SK-N-SH (cell line): ENCODE data around the gene CNOT4. TPM values are rescaled to one million over a fixed set of nuclear protein-coding genes. Genes with fewer than 3 reads are reported as not detected.

Source experiments
- CTCF ChIA-PET: fragments of 300-600, 350-600 bp; formaldehyde crosslinking; extraction: SDS; loops from one replicate; lab custom pipeline; 2021; lab: Yijun Ruan, JAX
- POLR2A ChIA-PET: fragments of 350-600 bp; sonication (Branson Sonifier 250); formaldehyde crosslinking; extraction: SDS; loops from one replicate; lab custom pipeline; 2020; ENCODE audit warnings: antibody characterized with exemption, inconsistent platforms; lab: Yijun Ruan, JAX
- DNase-seq: peaks from one replicate; pipeline ENCODE4 v3.0.0; 2012
- H2AFZ ChIP-seq: fragments of 200-600 bp; sonication (generic); 2 replicates; pipeline ENCODE4 v1.8.1; 2016; ENCODE audit warnings: antibody characterized with exemption, mild to moderate bottlenecking, low read depth
- H3F3A ChIP-seq: fragments of 200-600 bp; sonication (generic); replicated peaks from 2 replicates; pipeline ENCODE3; 2016; ENCODE audit warnings: antibody characterized with exemption, mild to moderate bottlenecking; ENCODE audit not compliant: insufficient read depth
- H3K27ac ChIP-seq, 2 experiments: fragments of 200-500 bp in 1 of 2; fragments of 200-600 bp in 1 of 2; sonication (Bioruptor generic) in 1 of 2; sonication (generic), shearing (Covaris generic) in 1 of 2; 2 replicates each; pipeline versions ENCODE4 v1.5.1 to v1.6.1; 2014 to 2016; ENCODE audit warnings: low read depth in 2 of 2, inconsistent platforms in 1 of 2, low read length in 1 of 2, mild to moderate bottlenecking in 1 of 2, mixed read lengths in 1 of 2
- H3K27me3 ChIP-seq: fragments of 200-600 bp; sonication (generic), shearing (Covaris generic); 2 replicates; pipeline ENCODE4 v1.6.1; 2016; ENCODE audit warnings: mixed run types; ENCODE audit not compliant: insufficient read depth
- H3K36me3 ChIP-seq, 2 experiments: fragments of 200-500 bp in 1 of 2; fragments of 200-600 bp in 1 of 2; sonication (Bioruptor generic) in 1 of 2; sonication (generic) in 1 of 2; replicated peaks in 1 of 2; 2 replicates each; pipeline versions ENCODE3 to v1.5.1; 2014 to 2016; ENCODE audit warnings: low read length in 1 of 2, mild to moderate bottlenecking in 1 of 2; ENCODE audit not compliant: insufficient read depth in 2 of 2, control insufficient read depth in 1 of 2
- H3K4me1 ChIP-seq, 2 experiments: fragments of 200-500 bp in 1 of 2; fragments of 200-600 bp in 1 of 2; sonication (Bioruptor generic) in 1 of 2; sonication (generic), shearing (Covaris generic) in 1 of 2; 2 replicates each; pipeline versions ENCODE4 v1.5.1 to v1.6.1; 2014 to 2016; ENCODE audit warnings: low read depth in 1 of 2, low read length in 1 of 2, mixed run types in 1 of 2; ENCODE audit not compliant: insufficient read depth in 2 of 2, control insufficient read depth in 1 of 2
- H3K4me2 ChIP-seq: fragments of 200-600 bp; sonication (generic), shearing (Covaris generic); 2 replicates; pipeline ENCODE4 v1.6.1; 2017; ENCODE audit warnings: mixed run types
- H3K4me3 ChIP-seq, 2 experiments: fragments of 200-500 bp in 1 of 2; fragments of 200-600 bp in 1 of 2; sonication (Bioruptor generic) in 1 of 2; sonication (generic), shearing (Covaris generic) in 1 of 2; 2 replicates each; pipeline versions ENCODE4 v1.5.1 to v1.8.1; 2014 to 2016; ENCODE audit warnings: low read depth in 2 of 2, inconsistent platforms in 1 of 2, low read length in 1 of 2, mild to moderate bottlenecking in 1 of 2, mixed read lengths in 1 of 2, moderate library complexity in 1 of 2
- H3K79me2 ChIP-seq: fragments of 200-600 bp; sonication (generic); 2 replicates; pipeline ENCODE4 v1.8.1; 2017; ENCODE audit warnings: mild to moderate bottlenecking; ENCODE audit not compliant: insufficient read depth
- H3K9ac ChIP-seq: fragments of 200-600 bp; sonication (generic); 2 replicates; pipeline ENCODE4 v1.6.1; 2017; ENCODE audit warnings: mixed run types
- H3K9me2 ChIP-seq: fragments of 200-600 bp; sonication (generic); 2 replicates; pipeline ENCODE4 v1.6.1; 2017; ENCODE audit warnings: mixed run types
- H3K9me3 ChIP-seq: fragments of 200-600 bp; sonication (generic); 2 replicates; pipeline ENCODE4 v1.6.1; 2017; ENCODE audit warnings: mixed run types, mild to moderate bottlenecking, moderate library complexity
- H4K20me1 ChIP-seq: fragments of 200-600 bp; sonication (generic); 2 replicates; pipeline ENCODE4 v1.6.1; 2017; ENCODE audit warnings: mild to moderate bottlenecking, mixed run types; ENCODE audit not compliant: insufficient read depth
- EP300 ChIP-seq, 2 experiments: IDR thresholded peaks; 2 replicates each; pipeline versions ENCODE4 v1.4.0 to v1.6.1; 2012; ENCODE audit warnings: borderline replicate concordance in 1 of 2, low read depth in 1 of 2, low read length in 1 of 2
- FOXJ3 ChIP-seq: sonication (generic); formaldehyde crosslinking; IDR thresholded peaks from 2 replicates; pipeline ENCODE4 v1.5.1; 2020; ENCODE audit warnings: mild to moderate bottlenecking, missing genetic modification reagents
- FOXM1 ChIP-seq: IDR thresholded peaks from 2 replicates; pipeline ENCODE4 v1.4.0; 2012; ENCODE audit warnings: low read depth, mild to moderate bottlenecking
- GATA2 ChIP-seq: sonication (generic); formaldehyde crosslinking; IDR thresholded peaks from 2 replicates; pipeline ENCODE4 v1.5.0; 2020; ENCODE audit warnings: mild to moderate bottlenecking, missing genetic modification reagents
- JUND ChIP-seq: IDR thresholded peaks from 2 replicates; pipeline ENCODE4 v1.4.0; 2012
- MEF2A ChIP-seq: IDR thresholded peaks from 2 replicates; pipeline ENCODE4 v1.4.0; 2012; ENCODE audit warnings: low read depth, borderline replicate concordance
- MXI1 ChIP-seq: IDR thresholded peaks from 2 replicates; pipeline ENCODE4 v1.6.1; 2012; ENCODE audit warnings: mild to moderate bottlenecking, low read depth, low read length, improper control_type of control experiment
- NRF1 ChIP-seq: IDR thresholded peaks from 2 replicates; pipeline ENCODE4 v1.6.1; 2012; ENCODE audit warnings: low read depth, mild to moderate bottlenecking, low read length
- RAD21 ChIP-seq: IDR thresholded peaks from 2 replicates; pipeline ENCODE4 v1.6.1; 2012; ENCODE audit warnings: mild to moderate bottlenecking, low read length
- RFX5 ChIP-seq: IDR thresholded peaks from 2 replicates; pipeline ENCODE4 v1.6.1; 2012; ENCODE audit warnings: mild to moderate bottlenecking, improper control_type of control experiment, low read length
- RXRA ChIP-seq: IDR thresholded peaks from 2 replicates; pipeline ENCODE4 v1.4.0; 2012; ENCODE audit warnings: low read depth, mild to moderate bottlenecking, borderline replicate concordance
- SIN3A ChIP-seq: IDR thresholded peaks from 2 replicates; pipeline ENCODE4 v1.6.1; 2012; ENCODE audit warnings: low read depth, mild to moderate bottlenecking, low read length, moderate library complexity, borderline replicate concordance
- SMC3 ChIP-seq: IDR thresholded peaks from 2 replicates; pipeline ENCODE4 v1.6.1; 2012; ENCODE audit warnings: low read depth, low read length, improper control_type of control experiment
- TAF1 ChIP-seq: IDR thresholded peaks from 2 replicates; pipeline ENCODE4 v1.6.1; 2012; ENCODE audit warnings: low read depth, mild to moderate bottlenecking, low read length, moderate library complexity, borderline replicate concordance
- YY1 ChIP-seq: IDR thresholded peaks from 2 replicates; pipeline ENCODE4 v1.4.0; 2012; ENCODE audit warnings: low read depth, mild to moderate bottlenecking
- WGBS: methylation state at CpG from one replicate; pipeline ENCODE4 v1.1.6; 2017; ENCODE audit warnings: low lambda C conversion rate; 5-methylcytosine and 5-hydroxymethylcytosine counted together
- polyA plus RNA-seq, 3 experiments: library from polyadenylated mRNA; depleted of rRNA; stranded (reverse); fragments of >200 nt; gene quantifications; 2 replicates each; pipeline ENCODE4 v1.2.3, GENCODE V29; 2012
- TF ChIP-seq, protein P1 (sequence below): fragments of 150-350 bp; IDR thresholded peaks from 2 replicates; pipeline ENCODE4 v1.6.1; 2016; ENCODE audit warnings: mild to moderate bottlenecking, low read depth, low read length
- TF ChIP-seq, protein P2 (sequence below): fragments of 200-600 bp; sonication (generic); IDR thresholded peaks from 2 replicates; pipeline ENCODE4 v1.6.1; 2017; ENCODE audit warnings: antibody characterized with exemption, mild to moderate bottlenecking, moderate library complexity
- TF ChIP-seq, protein P3 (sequence below): IDR thresholded peaks from 2 replicates; pipeline ENCODE4 v1.4.0; 2012; ENCODE audit warnings: low read depth, borderline replicate concordance

CNOT4 gene
- polyA plus RNA-seq, 1 of the 3 experiments (the other 2 are of a cell fraction): 8.0 TPM

DNA sequence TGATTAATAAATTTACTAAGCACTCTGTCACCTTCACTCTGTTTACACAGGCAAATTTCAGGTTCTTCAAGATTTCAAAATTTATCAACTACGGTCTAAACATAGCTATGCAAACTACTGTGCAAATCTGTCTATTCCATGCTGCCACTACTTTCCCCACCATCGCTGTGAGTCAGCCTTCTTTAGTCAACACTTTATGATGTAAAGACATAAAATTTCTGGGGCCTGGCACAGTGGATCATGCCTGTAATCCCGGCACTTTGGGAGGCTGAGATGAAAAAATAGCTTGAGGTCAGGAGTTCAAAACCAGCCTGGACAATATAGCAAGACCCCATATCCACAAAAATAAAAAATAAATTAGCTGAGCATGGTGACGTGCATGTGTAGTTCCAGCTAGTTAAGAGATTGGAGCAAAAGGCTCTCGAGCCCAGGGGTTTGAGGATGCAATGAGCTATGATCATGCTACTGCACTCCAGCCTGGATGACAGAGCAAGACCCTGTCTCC lies 42.6 kb downstream of the CNOT4 start:
- H3K4me2 ChIP-seq: no peak overlapping the region
- POLR2A ChIA-PET: no interaction called here
- H3K4me3 ChIP-seq: no peak overlapping the region
- H3K36me3 ChIP-seq: no peaks in the 10 kb centered on the region
- peaks cover 80% of the 10 kb centered on the region for H3K79me2 ChIP-seq
- H3F3A ChIP-seq: peaks cover 5% of the 10 kb centered on the region
- H3K27ac ChIP-seq: no peak overlapping the region
- TF ChIP-seq YY1 (no peak), TAF1 (no peak), MEF2A (no peak), FOXJ3 (CRISPR knock-in tag) (no peak), FOXM1 (no peak), RAD21 (no peak), NRF1 (no peak), JUND (no peak), RXRA (no peak)
- TF ChIP-seq, protein P1, sequence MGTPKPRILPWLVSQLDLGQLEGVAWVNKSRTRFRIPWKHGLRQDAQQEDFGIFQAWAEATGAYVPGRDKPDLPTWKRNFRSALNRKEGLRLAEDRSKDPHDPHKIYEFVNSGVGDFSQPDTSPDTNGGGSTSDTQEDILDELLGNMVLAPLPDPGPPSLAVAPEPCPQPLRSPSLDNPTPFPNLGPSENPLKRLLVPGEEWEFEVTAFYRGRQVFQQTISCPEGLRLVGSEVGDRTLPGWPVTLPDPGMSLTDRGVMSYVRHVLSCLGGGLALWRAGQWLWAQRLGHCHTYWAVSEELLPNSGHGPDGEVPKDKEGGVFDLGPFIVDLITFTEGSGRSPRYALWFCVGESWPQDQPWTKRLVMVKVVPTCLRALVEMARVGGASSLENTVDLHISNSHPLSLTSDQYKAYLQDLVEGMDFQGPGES: no peak
- TF ChIP-seq, all 33 proteins: peak for 0
- H3K27me3 ChIP-seq: no peaks in the 10 kb centered on the region
- no peak for DNase-seq
- CTCF ChIA-PET: interaction anchor here (1.4 kb wide), 1 partner anchor 17 kb away, joined by 4 read pairs; no protein-coding TSS in a partner anchor
- H4K20me1 ChIP-seq: peaks cover 34% of the 10 kb centered on the region
- H2AFZ ChIP-seq: no peak overlapping the region
- H3K4me1 ChIP-seq: no peaks in the 10 kb centered on the region; a peak in 1 of 4 replicates
- WGBS: 88% methylated on average over 5 of the region's 5 CpGs
- H3K9me2 ChIP-seq: no peaks in the 10 kb centered on the region
- H3K9ac ChIP-seq: no peak overlapping the region
- no peaks in the 10 kb centered on the region for H3K9me3 ChIP-seq

DNA sequence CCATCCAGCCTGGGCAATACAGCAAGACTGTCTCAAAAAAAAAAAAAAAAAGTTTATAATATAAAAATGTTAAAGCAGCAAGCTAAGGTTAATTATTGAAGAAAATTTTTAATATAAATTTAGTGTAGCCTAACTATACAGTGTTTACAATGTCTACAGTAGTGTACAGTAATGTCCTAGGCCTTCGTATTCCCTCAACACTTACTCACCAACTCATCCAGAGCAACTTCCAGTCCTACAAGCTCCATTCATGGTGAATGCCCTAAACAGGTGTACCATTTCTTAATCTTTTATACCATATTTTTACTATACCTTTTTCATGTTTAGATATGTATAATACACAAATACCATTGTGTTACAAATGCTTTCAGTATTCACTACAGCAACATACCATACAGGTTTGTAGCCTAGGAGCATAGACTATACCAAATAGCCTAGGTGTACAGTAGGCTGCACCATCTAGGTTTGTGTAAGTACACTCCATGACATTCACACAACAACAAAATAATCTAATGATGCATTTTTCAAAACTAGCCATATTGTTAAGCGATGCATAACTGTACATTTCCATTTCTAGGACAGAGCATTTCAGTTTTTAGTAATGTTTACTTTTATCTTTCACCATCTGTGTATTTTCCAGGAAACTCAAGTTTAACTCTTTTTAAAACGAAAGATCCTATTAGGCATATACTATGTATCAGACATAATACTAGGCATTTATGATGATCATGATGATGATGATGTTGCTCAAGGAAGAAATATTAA lies 43.3 kb downstream of the CNOT4 start:
- POLR2A ChIA-PET: no interaction called here
- Histone ChIP-seq H3K9ac (no peak overlapping the region), H3K4me3 (no peak overlapping the region), H3K4me1 (peaks cover 0 to under 1% of the 10 kb centered on the region in 2 experiments; a peak in 2 of 4 replicates), H3K9me2 (no peaks in the 10 kb centered on the region), H2AFZ (no peak overlapping the region), H3K36me3 (no peaks in the 10 kb centered on the region), H3K27me3 (no peaks in the 10 kb centered on the region), H3K79me2 (peaks cover 81% of the 10 kb centered on the region), H4K20me1 (peaks cover 34% of the 10 kb centered on the region), H3F3A (peaks cover 5% of the 10 kb centered on the region), H3K4me2 (no peak overlapping the region), H3K9me3 (no peaks in the 10 kb centered on the region), H3K27ac (no peak overlapping the region)
- WGBS: 93% methylated on average over 3 of the region's 3 CpGs
- no peak for TF ChIP-seq RFX5
- TF ChIP-seq SMC3: no peak
- no peak for TF ChIP-seq MXI1
- no peak for TF ChIP-seq GATA2 (CRISPR knock-in tag)
- TF ChIP-seq, protein P2, sequence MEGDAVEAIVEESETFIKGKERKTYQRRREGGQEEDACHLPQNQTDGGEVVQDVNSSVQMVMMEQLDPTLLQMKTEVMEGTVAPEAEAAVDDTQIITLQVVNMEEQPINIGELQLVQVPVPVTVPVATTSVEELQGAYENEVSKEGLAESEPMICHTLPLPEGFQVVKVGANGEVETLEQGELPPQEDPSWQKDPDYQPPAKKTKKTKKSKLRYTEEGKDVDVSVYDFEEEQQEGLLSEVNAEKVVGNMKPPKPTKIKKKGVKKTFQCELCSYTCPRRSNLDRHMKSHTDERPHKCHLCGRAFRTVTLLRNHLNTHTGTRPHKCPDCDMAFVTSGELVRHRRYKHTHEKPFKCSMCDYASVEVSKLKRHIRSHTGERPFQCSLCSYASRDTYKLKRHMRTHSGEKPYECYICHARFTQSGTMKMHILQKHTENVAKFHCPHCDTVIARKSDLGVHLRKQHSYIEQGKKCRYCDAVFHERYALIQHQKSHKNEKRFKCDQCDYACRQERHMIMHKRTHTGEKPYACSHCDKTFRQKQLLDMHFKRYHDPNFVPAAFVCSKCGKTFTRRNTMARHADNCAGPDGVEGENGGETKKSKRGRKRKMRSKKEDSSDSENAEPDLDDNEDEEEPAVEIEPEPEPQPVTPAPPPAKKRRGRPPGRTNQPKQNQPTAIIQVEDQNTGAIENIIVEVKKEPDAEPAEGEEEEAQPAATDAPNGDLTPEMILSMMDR: no peak
- TF ChIP-seq EP300 (IDR thresholded peaks at IDR 0.05; ENCODE audit: borderline replicate concordance in 1 of 2, low read depth in 1 of 2, low read length in 1 of 2): no peak
- no peak for TF ChIP-seq FOXJ3 (CRISPR knock-in tag)
- TF ChIP-seq SIN3A: no peak
- TF ChIP-seq, protein P3, sequence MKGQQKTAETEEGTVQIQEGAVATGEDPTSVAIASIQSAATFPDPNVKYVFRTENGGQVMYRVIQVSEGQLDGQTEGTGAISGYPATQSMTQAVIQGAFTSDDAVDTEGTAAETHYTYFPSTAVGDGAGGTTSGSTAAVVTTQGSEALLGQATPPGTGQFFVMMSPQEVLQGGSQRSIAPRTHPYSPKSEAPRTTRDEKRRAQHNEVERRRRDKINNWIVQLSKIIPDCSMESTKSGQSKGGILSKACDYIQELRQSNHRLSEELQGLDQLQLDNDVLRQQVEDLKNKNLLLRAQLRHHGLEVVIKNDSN: no peak
- DNase-seq: no peak
- CTCF ChIA-PET: interaction anchor here (1.3 to 1.5 kb wide), 3 partner anchors 17 to 192 kb away, joined by 3 to 4 read pairs (median 4); no protein-coding TSS in a partner anchor
